HCT116 (cell line): ENCODE measurements around the gene ALDH1L1. TPM values are rescaled to one million over a fixed set of nuclear protein-coding genes. Genes with fewer than 3 reads are reported as not detected.
A peak's percentile ranks its signal among the peaks of the same experiment; 100 is the strongest.

Source experiments
- ATAC-seq: fragments of 200-7000 bp; cut with Tn5 transposase; 2 replicates; pipeline ENCODE4 v1.9.1; 2020; ENCODE audit warnings: mild to moderate bottlenecking, moderate library complexity
- BruUV-seq: library from RNA; stranded (reverse); fragments of 400-500 nt; replicated peaks from 2 replicates; lab custom pipeline; 2021; lab: Mats Ljungman, UMichigan
- CTCF ChIA-PET: fragments of 300-600 bp; sonication (Branson Sonifier 250); formaldehyde crosslinking; loops from one replicate; lab custom pipeline; 2021; ENCODE audit warnings: antibody characterized with exemption; lab: Charles Lee
- POLR2A ChIA-PET: fragments of 300-600, 350-600 bp; sonication (Branson Sonifier 250); formaldehyde crosslinking; loops from one replicate; lab custom pipeline; 2021; ENCODE audit warnings: antibody characterized with exemption; lab: Charles Lee
- RAD21 ChIA-PET, 2 experiments: fragments of 300-600 bp; sonication (Branson Sonifier 250); formaldehyde crosslinking; loops; one replicate each; lab custom pipeline; 2023; ENCODE audit warnings: low total read pairs in 2 of 2; ENCODE audit not compliant: uncharacterized antibody in 2 of 2, unreplicated experiment in 2 of 2, low non-redundant PET in 1 of 2; lab: Charles Lee
- DNase-seq: peaks from one replicate; pipeline ENCODE4 v3.0.0-alpha.2; 2010; ENCODE audit warnings: low read depth, low spot score
- H2AFZ ChIP-seq: fragments of 200-600 bp; shearing (Covaris generic), sonication (generic); 2 replicates; pipeline ENCODE4 v1.6.1; 2017; ENCODE audit warnings: low read depth, mixed run types, mixed read lengths, antibody characterized with exemption, low read length; ENCODE audit not compliant: poor library complexity, severe bottlenecking
- H3K27ac ChIP-seq: 2 replicates; pipeline ENCODE4 v1.5.1; 2012; ENCODE audit warnings: low read depth, low read length
- H3K27me3 ChIP-seq: fragments of 200-600 bp; sonication (generic); 2 replicates; pipeline ENCODE4 v1.6.1; 2016; ENCODE audit warnings: mixed run types, low read length, mixed read lengths; ENCODE audit not compliant: insufficient read depth
- H3K36me3 ChIP-seq, 2 experiments: fragments of 200-500 bp in 1 of 2; fragments of 200-600 bp in 1 of 2; sonication (Bioruptor generic) in 1 of 2; sonication (generic) in 1 of 2; 2 replicates each; pipeline versions ENCODE4 v1.5.1 to v1.6.1; 2014 to 2016; ENCODE audit warnings: low read length in 2 of 2, inconsistent platforms in 1 of 2, mixed read lengths in 1 of 2, mixed run types in 1 of 2; ENCODE audit not compliant: insufficient read depth in 2 of 2, control insufficient read depth in 1 of 2
- H3K4me1 ChIP-seq, 2 experiments: fragments of 200-600 bp in 1 of 2; sonication (generic) in 1 of 2; 2 replicates each; pipeline versions ENCODE4 v1.5.1 to v1.6.1; 2012 to 2017; ENCODE audit warnings: low read length in 2 of 2, inconsistent platforms in 1 of 2, mild to moderate bottlenecking in 1 of 2, mixed read lengths in 1 of 2, mixed run types in 1 of 2, moderate library complexity in 1 of 2; ENCODE audit not compliant: insufficient read depth in 2 of 2, control insufficient read depth in 1 of 2
- H3K4me2 ChIP-seq: fragments of 200-600 bp; sonication (generic); 2 replicates; pipeline ENCODE4 v1.6.1; 2017; ENCODE audit warnings: mixed run types, low read length, mixed read lengths
- H3K4me3 ChIP-seq, 2 experiments: fragments of 200-600 bp in 1 of 2; sonication (generic) in 1 of 2; replicated peaks in 1 of 2; 2 replicates each; pipeline ENCODE4 v1.5.1; 2011 to 2016; ENCODE audit warnings: low read length in 2 of 2, control low read depth in 1 of 2, low read depth in 1 of 2, mild to moderate bottlenecking in 1 of 2, mixed read lengths in 1 of 2, mixed run types in 1 of 2
- H3K79me2 ChIP-seq: fragments of 200-600 bp; sonication (generic); 2 replicates; pipeline ENCODE4 v1.6.1; 2017; ENCODE audit warnings: mild to moderate bottlenecking, mixed run types, low read length, moderate library complexity, mixed read lengths; ENCODE audit not compliant: insufficient read depth
- H3K9ac ChIP-seq: fragments of 200-600 bp; sonication (generic); 2 replicates; pipeline ENCODE4 v1.6.1; 2016; ENCODE audit warnings: low read length, mixed read lengths
- H3K9me2 ChIP-seq: fragments of 200-600 bp; sonication (generic), shearing (Covaris generic); 2 replicates; pipeline ENCODE4 v1.6.1; 2017; ENCODE audit warnings: mixed run types, mild to moderate bottlenecking, moderate library complexity; ENCODE audit not compliant: insufficient read depth
- H3K9me3 ChIP-seq, 2 experiments: fragments of 200-500 bp in 1 of 2; fragments of 200-600 bp in 1 of 2; sonication (Bioruptor generic) in 1 of 2; sonication (generic) in 1 of 2; 2 replicates each; pipeline ENCODE4 v1.6.1; 2014 to 2017; ENCODE audit warnings: low read length in 2 of 2, mixed read lengths in 2 of 2, inconsistent platforms in 1 of 2, low read depth in 1 of 2, mild to moderate bottlenecking in 1 of 2, mixed run types in 1 of 2, moderate library complexity in 1 of 2; ENCODE audit not compliant: control insufficient read depth in 1 of 2, insufficient read depth in 1 of 2
- H4K20me1 ChIP-seq: fragments of 200-600 bp; sonication (generic), shearing (Covaris generic); 2 replicates; pipeline ENCODE4 v1.6.1; 2017; ENCODE audit warnings: mixed run types, mild to moderate bottlenecking, moderate library complexity; ENCODE audit not compliant: insufficient read depth
- CBX3 ChIP-seq: IDR thresholded peaks from 2 replicates; pipeline ENCODE4 v1.6.1; 2012; ENCODE audit warnings: low read depth
- CEBPB ChIP-seq: IDR thresholded peaks from 2 replicates; pipeline ENCODE4 v1.6.1; 2012; ENCODE audit warnings: low read depth
- CTCF ChIP-seq, 3 experiments: fragments of 200-600 bp in 1 of 3; sonication (generic) in 1 of 3; IDR thresholded peaks in 2 of 3; conservative IDR thresholded peaks in 1 of 3; 2 replicates each; pipeline ENCODE4 v1.5.1; 2012 to 2017; ENCODE audit warnings: low read depth in 2 of 3, low read length in 2 of 3, antibody characterized with exemption in 1 of 3, borderline replicate concordance in 1 of 3, control low read depth in 1 of 3, mild to moderate bottlenecking in 1 of 3, mixed read lengths in 1 of 3, mixed run types in 1 of 3, moderate library complexity in 1 of 3; ENCODE audit not compliant: insufficient read depth in 1 of 3
- EGR1 ChIP-seq: IDR thresholded peaks from 2 replicates; pipeline ENCODE4 v1.6.1; 2012; ENCODE audit warnings: low read depth
- ELF1 ChIP-seq: IDR thresholded peaks from 2 replicates; pipeline ENCODE4 v1.6.1; 2012; ENCODE audit warnings: low read depth, borderline replicate concordance
- EZH2 ChIP-seq: fragments of 200-600 bp; sonication (generic); IDR thresholded peaks from 2 replicates; pipeline ENCODE4 v1.6.1; 2017; ENCODE audit warnings: antibody characterized with exemption, mixed run types
- JUND ChIP-seq: IDR thresholded peaks from 2 replicates; pipeline ENCODE4 v1.6.1; 2012
- MAX ChIP-seq: IDR thresholded peaks from 2 replicates; pipeline ENCODE4 v1.6.1; 2012
- POLR2AphosphoS5 ChIP-seq: IDR thresholded peaks from 2 replicates; pipeline ENCODE4 v1.6.1; 2011; ENCODE audit warnings: mild to moderate bottlenecking, low read depth, low read length, moderate library complexity
- RAD21 ChIP-seq: IDR thresholded peaks from 2 replicates; pipeline ENCODE4 v1.6.1; 2012; ENCODE audit warnings: low read depth, mild to moderate bottlenecking
- SIN3A ChIP-seq: IDR thresholded peaks from 2 replicates; pipeline ENCODE4 v1.6.1; 2012; ENCODE audit warnings: low read depth
- SRF ChIP-seq: IDR thresholded peaks from 2 replicates; pipeline ENCODE4 v1.6.1; 2012; ENCODE audit warnings: low read depth
- TCF7L2 ChIP-seq: IDR thresholded peaks from 2 replicates; pipeline ENCODE4 v1.7.0; 2011; ENCODE audit warnings: borderline replicate concordance, inconsistent platforms; ENCODE audit not compliant: insufficient read depth, insufficient read length; ENCODE audit errors: extremely low read depth
- YY1 ChIP-seq: IDR thresholded peaks from 2 replicates; pipeline ENCODE4 v1.6.1; 2011; ENCODE audit warnings: low read length, low read depth, moderate library complexity, mild to moderate bottlenecking; ENCODE audit not compliant: insufficient replicate concordance; ENCODE audit errors: extremely low read depth
- ZFX ChIP-seq: fragments of 450-650 bp; IDR thresholded peaks from 2 replicates; pipeline ENCODE4 v1.6.1; 2017
- intact Hi-C: fragments of 100-400 bp; cut with micrococcal nuclease; formaldehyde crosslinking; loops from 2 replicates; pipeline ENCODE4 v1.10.0; 2022
- total RNA-seq: library from RNA; stranded (reverse); gene quantifications from one replicate; pipeline ENCODE4 v1.2.1, GENCODE V29; 2021; ENCODE audit not compliant: unreplicated experiment

The ALDH1L1 gene
- total RNA-seq, 1 experiment from 2014 or later: 0.81 TPM

- H3K27ac ChIP-seq: no peak overlapping the region
- no peak overlapping the region for H3K9ac ChIP-seq
- H3K4me3 ChIP-seq: no peak overlapping the region
- RAD21 ChIA-PET: no interaction called here
- no peak overlapping the region for H3K4me2 ChIP-seq
- CTCF ChIA-PET: no interaction called here
- H3K9me2 ChIP-seq: no peaks in the 10 kb centered on the region
- peak; percentile 41; the same call in 1 of the 2 replicates for TF ChIP-seq RAD21
- TF ChIP-seq ELF1: no peak
- TF ChIP-seq CEBPB: peak; percentile 77; the same call in 1 of the 2 replicates
- TF ChIP-seq CTCF (IDR thresholded peaks at IDR 0.05 in 2 of 3, conservative IDR thresholded peaks at IDR 0.05 in 1 of 3; ENCODE audit: borderline replicate concordance in 1 of 3, insufficient read depth in 1 of 3, low read depth in 2 of 3, low read length in 2 of 3): peak; percentile 12 to 47 (median 40); a peak in 4 of 6 replicates
- TF ChIP-seq SIN3A: no peak
- no peaks in the 10 kb centered on the region for H4K20me1 ChIP-seq
- no peak overlapping the region for H2AFZ ChIP-seq
- BruUV-seq: no TSS peak
- ATAC-seq: peak; percentile 83
- intact Hi-C loops: no loop called here
- no peaks in the 10 kb centered on the region for H3K27me3 ChIP-seq
- H3K9me3 ChIP-seq: no peaks in the 10 kb centered on the region
- H3K4me1 ChIP-seq: no peaks in the 10 kb centered on the region
- no peaks in the 10 kb centered on the region for H3K79me2 ChIP-seq
- DNase-seq: no peak
- POLR2A ChIA-PET: no interaction called here
- no peaks in the 10 kb centered on the region for H3K36me3 ChIP-seq
Measured at GRCh38 chr3:126103121-126104027, 77.0 kb downstream of the ALDH1L1 start.

DNA sequence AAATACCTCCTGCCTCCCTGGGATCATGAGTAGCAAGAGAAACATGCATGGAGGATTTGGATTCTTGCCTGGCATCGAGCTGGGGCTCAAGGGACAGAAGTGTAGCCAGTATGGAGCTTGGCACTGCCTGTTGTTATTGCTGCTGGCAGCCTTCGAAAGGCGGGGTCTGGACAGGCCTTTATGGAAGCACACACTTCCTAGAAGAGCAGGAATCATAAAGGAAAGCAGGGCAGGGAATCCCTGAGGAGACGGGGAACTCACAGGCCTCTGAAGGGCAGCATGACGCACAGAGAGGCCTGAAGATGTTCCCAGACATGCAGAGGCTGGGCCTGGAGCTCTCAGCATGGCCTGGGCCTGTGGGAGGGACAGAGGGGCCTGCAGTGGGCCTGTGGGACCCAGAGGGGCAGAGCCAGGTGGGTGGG, 77.8 kb downstream of the ALDH1L1 start:
- H3K4me1 ChIP-seq: no peaks in the 10 kb centered on the region
- ChIA-PET CTCF (no interaction called here), RAD21 (no interaction called here), POLR2A (no interaction called here)
- H3K9ac ChIP-seq: no peak overlapping the region
- H3K79me2 ChIP-seq: no peaks in the 10 kb centered on the region
- no peaks in the 10 kb centered on the region for H3K9me2 ChIP-seq
- no peaks in the 10 kb centered on the region for H3K27me3 ChIP-seq
- H3K36me3 ChIP-seq: no peaks in the 10 kb centered on the region
- H3K4me2 ChIP-seq: no peak overlapping the region
- H3K9me3 ChIP-seq: no peaks in the 10 kb centered on the region
- H3K4me3 ChIP-seq: no peak overlapping the region
- H3K27ac ChIP-seq: no peak overlapping the region
- intact Hi-C loops: no loop called here
- no peak overlapping the region for H2AFZ ChIP-seq
- ATAC-seq: no peak
- H4K20me1 ChIP-seq: no peaks in the 10 kb centered on the region
- no peak for DNase-seq
- BruUV-seq: no TSS peak
- TF ChIP-seq SRF: no peak
- no peak for TF ChIP-seq ELF1
- TF ChIP-seq MAX: no peak
- no peak for TF ChIP-seq TCF7L2
- TF ChIP-seq SIN3A: no peak
- no peak for TF ChIP-seq CBX3
- no peak for TF ChIP-seq POLR2AphosphoS5
- TF ChIP-seq ZFX: no peak
- TF ChIP-seq JUND: no peak
- TF ChIP-seq RAD21: no peak
- TF ChIP-seq CEBPB: no peak
- no peak for TF ChIP-seq EZH2
- no peak for TF ChIP-seq EGR1
- no peak for TF ChIP-seq YY1
